HG03280 (cell line): Measurements from ENCODE around the gene PPP6R2.
"Not testable (repeated sequence)": the region's sequence is repeated elsewhere in the genome, so short reads cannot be mapped to it uniquely, and the experiment has no call there.

Source experiments
- ATAC-seq: cut with Tn5 transposase; IDR thresholded peaks from one replicate; pipeline ENCODE4 v1.9.1; 2021; ENCODE audit warnings: mild to moderate bottlenecking, moderate library complexity; ENCODE audit not compliant: unreplicated experiment

PPP6R2 gene

DNA sequence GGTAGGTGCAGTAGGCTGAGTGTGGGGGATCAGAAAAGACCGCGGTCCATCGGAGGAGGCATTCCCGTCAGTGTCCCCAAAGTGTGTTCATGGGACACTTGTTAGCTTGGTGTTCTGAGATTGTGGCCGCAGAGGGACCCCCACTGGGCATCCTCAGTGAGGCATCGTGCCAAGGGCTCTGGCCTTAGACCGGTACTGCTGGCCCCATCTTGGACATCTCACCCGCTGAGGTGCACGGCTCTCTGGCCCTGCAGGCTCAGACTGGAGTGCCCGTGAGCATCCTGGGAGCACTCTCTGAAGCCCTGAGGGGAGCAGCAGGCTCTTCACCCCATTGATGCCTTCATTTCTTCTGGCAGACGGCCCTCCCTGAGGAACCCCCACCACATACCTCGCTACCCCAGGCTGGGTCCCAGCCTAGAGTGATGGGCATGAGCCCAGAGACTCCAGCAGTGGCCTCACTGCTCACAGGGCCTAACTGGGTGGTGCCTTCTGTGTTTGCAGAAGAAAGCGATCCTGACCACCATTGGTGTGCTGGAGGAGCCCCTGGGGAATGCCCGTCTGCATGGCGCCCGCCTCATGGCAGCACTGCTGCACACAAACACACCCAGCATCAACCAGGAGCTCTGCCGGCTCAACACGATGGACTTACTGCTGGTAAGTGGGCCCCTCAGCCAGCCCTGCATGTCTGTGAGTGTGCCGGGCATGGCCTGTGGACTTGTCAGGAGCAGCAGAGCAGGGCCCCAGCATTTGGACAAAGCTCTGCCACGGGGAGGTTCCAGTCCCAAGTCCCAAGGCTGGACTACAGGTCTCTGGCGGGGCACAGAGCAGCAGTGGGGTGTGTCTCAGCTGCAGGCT, 80.1 kb downstream of the PPP6R2 start:
- no peak for ATAC-seq

DNA sequence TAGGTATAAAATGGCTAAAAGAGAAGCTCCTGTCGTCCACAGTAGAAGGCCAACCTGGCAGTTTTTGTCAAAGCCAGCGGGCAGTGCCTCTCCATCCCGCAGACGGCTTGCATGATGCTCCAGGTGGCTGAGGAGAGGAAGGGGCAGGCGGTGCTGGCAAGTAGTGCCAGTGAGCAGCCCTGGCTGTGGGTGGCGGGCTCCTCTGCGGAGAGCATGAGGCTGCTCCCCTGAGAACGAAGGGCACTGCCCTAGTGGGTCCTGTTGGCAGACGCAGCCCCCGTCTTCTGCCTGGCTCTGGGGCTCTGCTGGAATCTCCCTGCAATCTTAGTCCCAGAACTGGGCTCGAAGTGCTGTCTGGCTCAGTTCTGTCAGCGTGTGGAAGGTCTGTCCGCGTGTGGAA, 80.8 kb downstream of the PPP6R2 start:
- ATAC-seq: no peak

- no peak for ATAC-seq
These were observed 82.2 kb downstream of the PPP6R2 start for GRCh38 chr22:50425179-50425916.

- ATAC-seq: no peak
These were observed 89.2 kb downstream of the PPP6R2 start for GRCh38 chr22:50432131-50432876.

DNA sequence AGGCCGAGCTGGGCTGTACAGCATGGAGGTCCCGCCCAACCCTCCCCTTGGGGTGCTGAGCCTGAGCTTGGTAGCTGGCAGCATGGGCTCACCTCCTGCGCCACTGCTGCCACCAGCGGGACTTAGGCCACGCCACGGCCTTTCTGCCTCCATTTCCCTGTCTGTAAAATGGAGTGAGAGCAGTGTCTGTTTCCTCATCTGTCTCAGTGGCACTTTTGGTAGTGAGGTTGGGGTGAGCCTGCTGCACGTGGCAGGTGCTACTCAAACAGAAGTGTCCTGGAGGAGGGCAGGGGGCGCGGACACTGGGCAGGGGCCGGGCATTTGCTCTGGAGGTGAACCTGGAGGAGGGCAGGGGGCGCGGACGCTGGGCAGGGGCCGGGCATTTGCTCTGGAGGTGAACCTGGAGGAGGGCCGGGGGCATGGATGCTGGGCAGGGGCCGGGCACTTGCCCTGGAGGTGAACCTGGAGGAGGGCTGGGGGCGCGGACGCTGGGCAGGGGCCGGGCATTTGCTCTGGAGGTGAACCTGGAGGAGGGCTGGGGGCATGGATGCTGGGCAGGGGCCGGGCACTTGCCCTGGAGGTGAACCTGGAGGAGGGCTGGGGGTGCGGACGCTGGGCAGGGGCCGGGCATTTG, 89.9 kb downstream of the PPP6R2 start:
- ATAC-seq: not testable (repeated sequence)

DNA sequence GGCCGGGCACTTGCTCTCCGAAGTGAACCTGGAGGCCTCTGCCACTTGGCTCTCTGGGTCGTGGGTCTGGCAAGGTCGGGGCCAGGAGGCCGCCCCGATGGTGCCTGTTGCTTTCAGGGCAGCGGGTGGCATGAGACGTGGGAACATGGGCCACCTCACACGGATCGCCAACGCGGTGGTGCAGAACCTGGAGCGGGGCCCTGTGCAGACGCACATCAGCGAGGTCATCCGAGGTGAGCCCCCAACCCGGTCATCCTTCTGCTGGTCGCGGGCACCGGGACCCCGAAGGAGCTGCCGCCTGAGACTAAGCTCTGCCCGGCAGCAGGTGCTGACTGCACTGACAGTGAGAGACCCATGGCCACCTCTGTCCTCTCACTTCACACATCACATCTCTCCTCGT, 91.7 kb downstream of the PPP6R2 start:
- ATAC-seq: no peak

- no peak for ATAC-seq
These were observed 92.3 kb downstream of the PPP6R2 start for GRCh38 chr22:50435291-50436014.

GRCh38 chr22:50436015-50436830, 93.1 kb downstream of the PPP6R2 start:
- no peak for ATAC-seq

DNA sequence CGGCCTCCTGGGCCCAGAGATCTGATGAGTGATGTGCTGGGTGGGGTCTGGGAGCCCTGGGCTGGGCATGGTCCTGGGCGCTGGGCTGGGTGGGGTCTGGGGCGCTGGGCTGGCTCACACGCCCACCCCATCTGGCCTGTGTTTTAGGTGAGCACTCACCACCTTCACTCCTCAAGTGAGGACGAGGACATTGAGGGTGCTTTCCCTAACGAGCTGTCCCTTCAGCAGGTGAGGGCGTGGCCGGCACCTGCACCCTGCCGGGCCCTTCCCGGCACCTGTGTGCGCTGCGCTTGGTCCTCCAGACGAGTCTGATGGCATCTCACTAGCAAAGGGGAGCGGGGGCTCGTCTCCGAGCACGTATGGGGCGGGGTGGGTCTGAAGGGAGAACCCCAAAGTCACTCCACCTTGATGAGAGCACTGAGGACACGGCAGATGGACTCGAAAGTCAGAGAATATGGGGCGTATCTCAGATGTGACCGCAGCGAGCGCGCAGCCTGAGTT, 93.8 kb downstream of the PPP6R2 start:
- ATAC-seq: no peak

DNA sequence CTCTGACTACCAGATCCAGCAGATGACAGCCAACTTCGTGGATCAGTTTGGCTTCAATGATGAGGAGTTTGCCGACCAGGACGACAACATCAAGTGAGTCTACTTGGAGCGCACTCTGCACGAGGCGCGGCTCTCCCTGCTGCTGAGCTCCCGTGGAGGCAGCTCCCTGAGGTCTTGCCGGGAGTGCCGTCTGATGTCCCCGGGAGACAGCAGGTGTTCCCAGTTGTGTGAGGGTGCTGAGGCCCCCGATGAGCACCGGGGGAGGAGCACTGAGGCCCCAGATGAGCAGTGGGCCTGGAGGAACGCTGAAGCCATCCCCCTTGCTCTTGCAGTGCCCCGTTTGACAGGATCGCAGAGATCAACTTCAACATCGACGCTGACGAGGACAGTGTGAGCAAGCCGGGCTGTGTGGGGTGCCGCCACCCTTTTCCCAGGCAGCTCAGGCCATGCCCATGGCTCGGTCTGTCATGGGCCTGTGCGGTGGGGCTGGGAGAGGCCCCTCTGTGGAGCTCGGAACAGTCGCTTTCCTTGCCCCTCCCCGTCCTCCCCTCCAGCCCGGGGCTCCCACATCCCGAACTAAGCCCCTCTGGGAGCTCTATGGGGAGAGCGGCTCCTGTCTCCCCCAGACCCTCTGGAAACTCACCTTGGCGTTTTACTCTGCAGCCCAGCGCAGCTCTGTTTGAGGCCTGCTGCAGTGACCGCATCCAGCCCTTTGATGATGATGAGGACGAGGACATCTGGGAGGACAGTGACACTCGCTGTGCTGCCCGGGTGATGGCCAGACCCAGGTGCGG, 94.6 kb downstream of the PPP6R2 start:
- ATAC-seq: no peak

DNA sequence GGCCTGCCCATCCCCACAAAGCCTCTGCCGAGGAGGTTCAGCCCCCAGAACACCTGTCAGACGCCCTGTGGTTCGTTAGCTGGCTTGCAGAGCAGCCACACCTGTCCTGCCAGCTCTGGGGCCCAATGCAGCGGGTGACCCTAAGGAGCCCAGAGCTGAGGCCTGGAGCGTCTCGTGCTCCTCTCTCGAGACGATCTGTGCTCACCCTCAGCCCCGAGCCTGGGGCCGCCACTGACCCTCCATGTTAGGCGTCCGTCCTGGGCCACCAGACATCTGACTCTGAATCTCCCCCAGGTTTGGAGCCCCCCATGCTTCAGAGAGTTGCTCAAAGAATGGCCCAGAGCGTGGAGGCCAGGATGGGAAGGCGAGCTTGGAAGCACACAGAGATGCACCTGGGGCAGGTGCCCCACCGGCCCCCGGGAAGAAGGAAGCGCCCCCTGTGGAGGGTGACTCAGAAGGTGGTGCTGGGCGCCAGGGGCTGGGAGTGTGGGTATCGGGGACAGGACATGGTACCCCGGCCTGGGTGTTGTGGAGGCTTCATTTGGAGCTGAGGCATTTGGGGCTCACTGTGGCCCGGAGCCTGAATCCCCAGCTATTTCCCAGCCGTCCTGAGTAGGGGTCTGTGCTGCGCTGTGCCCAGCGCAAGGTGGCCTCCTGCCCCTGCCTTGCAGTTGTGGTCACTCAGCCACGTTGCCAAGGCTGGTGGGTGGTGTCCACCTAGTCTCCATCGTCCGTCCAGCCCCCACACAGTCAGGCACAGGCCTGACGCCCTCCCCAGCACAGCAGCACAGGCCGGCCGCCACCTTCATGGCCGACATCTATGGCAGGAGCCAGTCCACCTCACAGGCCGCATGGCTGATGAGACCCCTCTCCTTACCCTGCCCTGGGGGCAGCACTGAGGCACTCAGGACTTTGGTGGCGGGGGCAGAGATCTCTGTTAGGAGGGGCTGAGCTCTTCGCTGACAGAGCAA, 95.5 kb downstream of the PPP6R2 start:
- ATAC-seq: no peak

GRCh38 chr22:50439314-50439870, 96.3 kb downstream of the PPP6R2 start:
- ATAC-seq: no peak

GRCh38 chr22:50439871-50440331, 96.8 kb downstream of the PPP6R2 start:
- no peak for ATAC-seq

DNA sequence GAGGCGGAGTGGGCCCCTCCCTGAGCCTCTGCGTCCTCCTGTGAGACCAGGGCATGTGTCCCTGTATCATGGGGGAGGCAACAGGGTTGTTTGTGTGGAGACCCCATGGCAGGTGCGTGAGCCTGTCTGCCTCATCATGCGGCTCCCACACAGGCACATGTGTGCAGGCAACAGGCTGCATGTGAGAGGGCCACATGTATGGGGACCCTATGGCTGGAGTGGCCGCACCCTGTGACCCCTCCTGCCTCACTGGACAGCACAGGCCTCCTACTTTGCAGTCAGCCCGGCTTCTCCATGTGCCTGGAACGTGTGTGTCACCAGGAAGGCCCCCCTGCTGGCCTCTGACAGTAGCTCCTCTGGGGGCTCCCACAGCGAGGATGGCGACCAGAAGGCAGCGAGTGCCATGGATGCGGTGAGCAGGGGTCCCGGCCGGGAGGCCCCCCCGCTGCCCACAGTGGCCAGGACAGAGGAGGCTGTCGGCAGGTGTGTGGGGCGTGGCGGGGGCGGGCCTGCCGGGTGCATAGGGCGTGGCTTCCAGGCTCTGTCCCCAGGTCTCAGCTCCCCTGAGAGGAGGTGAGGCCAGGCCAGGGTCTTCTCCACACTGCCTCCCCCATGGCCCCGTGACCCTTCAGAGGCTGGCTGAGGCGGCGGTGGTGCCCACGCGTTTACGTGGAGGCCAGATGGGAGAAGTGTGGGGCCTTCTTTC, 97.6 kb downstream of the PPP6R2 start:
- ATAC-seq: no peak

- no peak for ATAC-seq
These were observed 98.4 kb downstream of the PPP6R2 start for GRCh38 chr22:50441428-50441993.

- no peak for ATAC-seq
These were observed 100.1 kb downstream of the PPP6R2 start for GRCh38 chr22:50443197-50443596.
